Nephron (organoid): ENCODE data around the gene ST3GAL6.

Source experiments
- H3K27ac Mint-ChIP-seq, 3 experiments: 2 replicates each; pipeline ENCODE4 v1.8.0; 2020; ENCODE audit warnings: mixed read lengths in 3 of 3, mild to moderate bottlenecking in 2 of 3, moderate library complexity in 1 of 3
- H3K27me3 Mint-ChIP-seq: 2 replicates; pipeline ENCODE4 v1.8.0; 2021; ENCODE audit warnings: low read depth, mild to moderate bottlenecking, moderate library complexity, mixed read lengths
- H3K36me3 Mint-ChIP-seq: 2 replicates; pipeline ENCODE4 v1.8.0; 2020; ENCODE audit warnings: low read depth, mixed read lengths
- H3K4me1 Mint-ChIP-seq: 2 replicates; pipeline ENCODE4 v1.8.0; 2020; ENCODE audit warnings: mixed read lengths
- H3K4me3 Mint-ChIP-seq, 3 experiments: 2 replicates each; pipeline ENCODE4 v1.8.0; 2020; ENCODE audit warnings: mild to moderate bottlenecking in 3 of 3, mixed read lengths in 3 of 3, moderate library complexity in 2 of 3
- H3K9me3 Mint-ChIP-seq: 2 replicates; pipeline ENCODE4 v1.8.0; 2020; ENCODE audit warnings: mixed read lengths
- CTCF ChIP-seq, 3 experiments: fragments of 200-600 bp; sonication (generic); IDR thresholded peaks; one replicate each; pipeline ENCODE4 v1.5.0; 2021; ENCODE audit warnings: antibody characterized with exemption in 3 of 3; ENCODE audit not compliant: unreplicated experiment in 3 of 3

ST3GAL6 gene

GRCh38 chr3:98725352-98725751, 37.8 kb upstream of the ST3GAL6 start:
- H3K4me1 Mint-ChIP-seq, result no peaks in the 10 kb centered on the region
- H3K27ac Mint-ChIP-seq, result no peak overlapping the region
- no peaks in the 10 kb centered on the region for H3K9me3 Mint-ChIP-seq
- H3K4me3 Mint-ChIP-seq, result no peak overlapping the region
- TF ChIP-seq CTCF (IDR thresholded peaks at IDR 0.05; ENCODE audit: unreplicated experiment in 3 of 3), result no peak
- no peaks in the 10 kb centered on the region for H3K36me3 Mint-ChIP-seq
- H3K27me3 Mint-ChIP-seq, result peaks cover 16% of the 10 kb centered on the region

GRCh38 chr3:98726084-98726483, 37.1 kb upstream of the ST3GAL6 start:
- Mint-ChIP-seq H3K4me1 (no peaks in the 10 kb centered on the region), H3K9me3 (no peaks in the 10 kb centered on the region), H3K36me3 (no peaks in the 10 kb centered on the region), H3K27ac (no peak overlapping the region), H3K4me3 (no peak overlapping the region), H3K27me3 (peaks cover 21% of the 10 kb centered on the region)
- TF ChIP-seq CTCF (IDR thresholded peaks at IDR 0.05; ENCODE audit: unreplicated experiment in 3 of 3), result no peak

DNA sequence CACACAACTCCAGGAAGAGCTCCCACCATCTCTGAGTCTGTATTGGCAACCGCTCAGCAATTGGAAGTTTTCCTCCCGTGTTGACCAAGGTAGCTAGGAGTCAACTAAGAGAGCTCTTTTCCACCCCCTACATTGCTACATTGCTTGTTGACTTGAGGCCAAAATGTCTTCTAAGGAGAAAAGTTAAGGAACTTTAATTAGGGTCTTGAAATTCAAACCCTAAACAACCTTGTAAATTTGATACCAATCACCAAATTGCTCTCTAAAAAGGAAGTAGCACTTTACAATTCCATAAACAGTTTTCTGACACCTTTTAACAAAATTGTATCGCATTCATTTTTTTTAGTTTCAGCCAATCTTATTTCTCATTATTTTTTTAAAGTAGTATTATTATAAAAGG, 35.5 kb upstream of the ST3GAL6 start:
- H3K36me3 Mint-ChIP-seq, result no peaks in the 10 kb centered on the region
- H3K9me3 Mint-ChIP-seq, result no peaks in the 10 kb centered on the region
- no peak for TF ChIP-seq CTCF (IDR thresholded peaks at IDR 0.05; ENCODE audit: unreplicated experiment in 3 of 3)
- H3K4me3 Mint-ChIP-seq, result no peak overlapping the region
- no peaks in the 10 kb centered on the region for H3K4me1 Mint-ChIP-seq
- H3K27ac Mint-ChIP-seq, result no peak overlapping the region
- peaks cover 25% of the 10 kb centered on the region for H3K27me3 Mint-ChIP-seq

DNA sequence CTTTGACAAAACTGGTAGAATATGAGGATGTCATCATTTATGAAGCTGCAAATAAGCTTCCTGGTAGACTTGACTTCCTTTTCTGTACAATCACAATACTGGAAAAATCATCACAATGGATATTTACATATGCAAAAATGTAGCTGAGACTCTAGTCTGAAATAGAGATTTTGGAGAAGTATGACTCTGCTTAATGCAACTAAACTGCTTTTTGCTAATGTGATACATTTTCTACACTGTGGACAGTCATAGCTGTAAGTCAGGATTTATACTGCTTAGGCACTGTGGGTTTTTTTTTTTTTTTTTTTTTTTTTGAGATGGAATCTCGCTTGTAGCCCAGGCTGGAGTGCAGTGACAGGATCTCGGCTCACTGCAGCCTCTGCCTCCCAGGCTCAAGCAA, 34.5 kb upstream of the ST3GAL6 start:
- Mint-ChIP-seq H3K27me3 (peaks cover 31% of the 10 kb centered on the region), H3K27ac (no peak overlapping the region), H3K4me3 (no peak overlapping the region), H3K9me3 (no peaks in the 10 kb centered on the region), H3K4me1 (peaks cover 5% of the 10 kb centered on the region), H3K36me3 (no peaks in the 10 kb centered on the region)
- no peak for TF ChIP-seq CTCF (IDR thresholded peaks at IDR 0.05; ENCODE audit: unreplicated experiment in 3 of 3)

DNA sequence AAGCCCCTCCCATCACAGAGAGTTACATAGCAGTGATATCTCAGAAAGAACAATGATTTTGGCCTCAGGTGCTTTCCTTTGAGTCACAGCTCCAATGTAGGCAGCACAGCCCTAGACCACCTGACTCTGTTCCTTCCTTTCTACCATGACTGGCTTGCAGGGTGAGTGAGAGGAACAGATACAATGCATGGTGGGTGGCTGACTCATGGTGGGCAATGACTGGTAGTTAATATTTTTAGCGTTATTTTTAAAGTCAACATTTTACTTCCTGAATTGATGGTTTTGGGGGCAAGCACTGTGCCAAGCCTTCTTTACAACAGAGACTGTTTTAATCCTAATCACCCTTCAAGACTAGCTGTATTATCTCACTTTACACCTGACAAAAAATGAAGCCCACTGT, 32.8 kb upstream of the ST3GAL6 start:
- Mint-ChIP-seq H3K4me1 (peaks cover 11% of the 10 kb centered on the region), H3K27ac (peak overlapping the region in 1 of 3 experiments; percentile 41), H3K36me3 (peaks cover 4% of the 10 kb centered on the region), H3K4me3 (peak overlapping the region; percentile 57 to 74 (median 71)), H3K9me3 (no peaks in the 10 kb centered on the region), H3K27me3 (peaks cover 46% of the 10 kb centered on the region)
- no peak for TF ChIP-seq CTCF (IDR thresholded peaks at IDR 0.05; ENCODE audit: unreplicated experiment in 3 of 3)

DNA sequence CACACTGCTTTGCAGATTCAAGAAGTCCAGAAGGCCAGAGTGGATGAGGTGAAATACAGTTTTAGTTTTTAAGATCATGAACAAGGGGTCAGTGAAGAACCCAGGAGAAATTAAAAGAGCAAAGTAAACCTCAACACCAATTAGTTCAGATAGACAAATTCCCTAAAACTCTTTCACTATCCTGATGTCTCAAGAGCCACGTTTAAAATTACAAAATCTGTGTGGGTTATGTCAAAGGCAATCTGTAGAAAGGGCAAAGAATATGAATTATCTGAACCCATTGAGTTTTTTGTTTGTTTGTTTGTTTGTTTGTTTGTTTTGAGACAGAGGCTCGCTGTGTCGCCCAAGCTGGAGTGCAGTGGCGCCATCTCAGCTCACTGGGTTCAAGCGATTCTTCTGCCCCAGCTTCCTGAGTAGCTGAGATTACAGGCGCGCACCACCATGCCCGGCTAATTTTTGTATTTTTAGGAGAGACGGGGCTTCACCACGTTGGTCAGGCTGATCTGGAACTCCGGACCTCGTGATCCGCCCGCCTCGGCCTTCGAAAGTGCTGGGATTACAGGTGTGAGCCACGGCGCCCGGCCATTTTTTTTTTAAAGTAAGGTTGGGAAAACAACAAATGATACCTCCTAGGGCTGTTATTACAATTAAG, 32.1 kb upstream of the ST3GAL6 start:
- Mint-ChIP-seq H3K4me1 (peaks cover 11% of the 10 kb centered on the region), H3K9me3 (no peaks in the 10 kb centered on the region), H3K4me3 (peak overlapping the region; percentile 57 to 90 (median 89)), H3K27me3 (peaks cover 53% of the 10 kb centered on the region), H3K27ac (peak overlapping the region in 1 of 3 experiments; percentile 41), H3K36me3 (peaks cover 4% of the 10 kb centered on the region)
- TF ChIP-seq CTCF (IDR thresholded peaks at IDR 0.05; ENCODE audit: unreplicated experiment in 3 of 3), result no peak
